Measurements from ENCODE around the gene RFX7.

The RFX7 gene

GRCh38 chr15:56042982-56043980, 200.4 kb downstream of the RFX7 start:
- no peaks in the 10 kb centered on the region for H3K36me3 ChIP-seq (ENCODE audit: control insufficient read depth in 5 of 5, insufficient read depth in 5 of 5, low read length in 5 of 5)
- H3K27me3 ChIP-seq (ENCODE audit: control insufficient read depth in 5 of 5, insufficient read depth in 4 of 5, low read length in 5 of 5) = no peaks in the 10 kb centered on the region
- no peaks in the 10 kb centered on the region for H3K9me3 ChIP-seq (ENCODE audit: control insufficient read depth in 5 of 5, low read length in 5 of 5)
- no peak overlapping the region for H3K9ac ChIP-seq (ENCODE audit: low read length in 5 of 5)
- H3K27ac ChIP-seq (ENCODE audit: low read depth, low read length) = no peak overlapping the region
- H3K4me3 ChIP-seq (ENCODE audit: low read depth in 1 of 5, low read length in 5 of 5) = peak overlapping the region in 1 of 5 donors; percentile 8
- H3K4me1 ChIP-seq (ENCODE audit: control insufficient read depth in 5 of 5, insufficient read depth in 5 of 5, low read length in 5 of 5) = peaks cover 0 to 7% (median 5%) of the 10 kb centered on the region in 5 donors

GRCh38 chr15:56042498-56042897, 201.2 kb downstream of the RFX7 start:
- H3K4me1 ChIP-seq (ENCODE audit: control insufficient read depth in 5 of 5, insufficient read depth in 5 of 5, low read length in 5 of 5) = peaks cover 0 to 7% (median 5%) of the 10 kb centered on the region in 5 donors
- H3K27ac ChIP-seq (ENCODE audit: low read depth, low read length) = no peak overlapping the region
- no peaks in the 10 kb centered on the region for H3K27me3 ChIP-seq (ENCODE audit: control insufficient read depth in 5 of 5, insufficient read depth in 4 of 5, low read length in 5 of 5)
- H3K4me3 ChIP-seq (ENCODE audit: low read depth in 1 of 5, low read length in 5 of 5) = no peak overlapping the region
- no peaks in the 10 kb centered on the region for H3K36me3 ChIP-seq (ENCODE audit: control insufficient read depth in 5 of 5, insufficient read depth in 5 of 5, low read length in 5 of 5)
- no peaks in the 10 kb centered on the region for H3K9me3 ChIP-seq (ENCODE audit: control insufficient read depth in 5 of 5, low read length in 5 of 5)
- H3K9ac ChIP-seq (ENCODE audit: low read length in 5 of 5) = no peak overlapping the region

DNA sequence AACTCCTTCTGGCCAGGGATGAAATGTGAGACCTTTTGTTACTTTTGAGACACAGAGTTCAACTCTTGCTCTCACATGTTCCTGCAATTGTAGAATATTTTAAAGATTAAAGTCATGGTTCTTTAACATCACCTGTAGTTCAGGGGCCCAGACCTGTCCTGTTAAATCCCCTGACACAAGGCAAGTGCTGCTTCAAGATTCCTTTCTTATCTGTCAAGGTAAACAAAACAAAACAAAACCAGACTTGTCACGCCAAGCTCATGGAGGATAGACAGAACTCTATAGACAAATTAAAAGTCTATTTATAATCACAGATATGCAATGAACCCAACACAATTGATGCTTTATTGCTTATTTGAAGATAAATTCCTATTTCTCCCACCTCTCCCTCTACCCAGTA, 201.6 kb downstream of the RFX7 start:
- H3K9me3 ChIP-seq (ENCODE audit: control insufficient read depth in 5 of 5, low read length in 5 of 5) = no peaks in the 10 kb centered on the region
- no peaks in the 10 kb centered on the region for H3K27me3 ChIP-seq (ENCODE audit: control insufficient read depth in 5 of 5, insufficient read depth in 4 of 5, low read length in 5 of 5)
- H3K9ac ChIP-seq (ENCODE audit: low read length in 5 of 5) = no peak overlapping the region
- H3K27ac ChIP-seq (ENCODE audit: low read depth, low read length) = no peak overlapping the region
- no peaks in the 10 kb centered on the region for H3K36me3 ChIP-seq (ENCODE audit: control insufficient read depth in 5 of 5, insufficient read depth in 5 of 5, low read length in 5 of 5)
- peaks cover 0 to 7% (median 5%) of the 10 kb centered on the region in 5 donors for H3K4me1 ChIP-seq (ENCODE audit: control insufficient read depth in 5 of 5, insufficient read depth in 5 of 5, low read length in 5 of 5)
- H3K4me3 ChIP-seq (ENCODE audit: low read depth in 1 of 5, low read length in 5 of 5) = no peak overlapping the region

DNA sequence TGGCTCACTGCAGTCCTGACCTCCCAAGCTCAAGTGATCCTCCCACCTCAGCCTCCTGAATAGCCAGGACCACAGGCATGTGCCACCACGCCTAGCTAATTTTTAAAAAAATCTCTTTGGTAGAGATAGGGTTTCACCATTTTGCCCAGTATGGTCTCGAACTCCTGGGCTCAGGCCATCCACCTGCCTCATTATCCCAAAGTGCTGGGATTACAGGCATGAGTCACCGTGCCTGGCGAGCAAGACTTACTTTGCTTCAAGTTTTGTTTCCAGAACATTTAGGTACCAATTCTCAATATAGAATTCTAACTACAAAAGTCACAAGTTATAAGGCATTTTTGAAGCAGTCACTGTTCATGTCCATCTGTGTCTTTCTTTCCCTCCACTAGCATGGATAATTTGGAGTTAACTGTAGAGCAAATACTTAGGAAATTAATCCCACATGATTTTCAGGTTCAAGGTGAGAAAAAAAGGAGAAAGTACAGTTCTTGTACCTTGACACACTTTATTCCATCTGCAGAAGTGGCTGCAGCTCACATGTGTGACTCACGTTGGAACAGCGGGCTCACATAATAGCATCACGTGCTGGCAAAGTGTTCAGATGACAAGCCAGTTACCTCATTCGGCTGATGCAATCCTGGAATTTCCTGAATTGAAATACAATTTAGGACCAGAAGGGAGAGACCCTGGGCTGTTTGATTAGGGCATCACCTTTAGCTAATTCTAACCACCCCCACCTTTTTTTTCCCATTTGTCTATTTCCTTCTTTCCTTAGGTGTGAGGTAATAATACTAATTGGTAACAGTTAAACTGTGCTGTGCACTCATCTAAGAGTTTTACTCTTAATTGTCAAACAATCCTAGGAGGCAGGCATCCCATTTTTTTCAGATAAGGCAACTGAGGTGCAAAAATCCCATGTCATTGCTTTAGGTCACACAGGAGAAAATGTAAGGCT, 203.3 kb downstream of the RFX7 start:
- Histone ChIP-seq H3K9me3 (ENCODE audit: control insufficient read depth in 5 of 5, low read length in 5 of 5) (no peaks in the 10 kb centered on the region), H3K9ac (ENCODE audit: low read length in 5 of 5) (no peak overlapping the region), H3K27ac (ENCODE audit: low read depth, low read length) (no peak overlapping the region), H3K36me3 (ENCODE audit: control insufficient read depth in 5 of 5, insufficient read depth in 5 of 5, low read length in 5 of 5) (no peaks in the 10 kb centered on the region), H3K4me3 (ENCODE audit: low read depth in 1 of 5, low read length in 5 of 5) (no peak overlapping the region), H3K4me1 (ENCODE audit: control insufficient read depth in 5 of 5, insufficient read depth in 5 of 5, low read length in 5 of 5) (peaks cover 0 to 7% (median 5%) of the 10 kb centered on the region in 5 donors), H3K27me3 (ENCODE audit: control insufficient read depth in 5 of 5, insufficient read depth in 4 of 5, low read length in 5 of 5) (no peaks in the 10 kb centered on the region)

GRCh38 chr15:56038707-56039106, 205.0 kb downstream of the RFX7 start:
- no peaks in the 10 kb centered on the region for H3K36me3 ChIP-seq (ENCODE audit: control insufficient read depth in 5 of 5, insufficient read depth in 5 of 5, low read length in 5 of 5)
- no peak overlapping the region for H3K9ac ChIP-seq (ENCODE audit: low read length in 5 of 5)
- no peak overlapping the region for H3K4me3 ChIP-seq (ENCODE audit: low read depth in 1 of 5, low read length in 5 of 5)
- no peaks in the 10 kb centered on the region for H3K9me3 ChIP-seq (ENCODE audit: control insufficient read depth in 5 of 5, low read length in 5 of 5)
- no peaks in the 10 kb centered on the region for H3K27me3 ChIP-seq (ENCODE audit: control insufficient read depth in 5 of 5, insufficient read depth in 4 of 5, low read length in 5 of 5)
- H3K27ac ChIP-seq (ENCODE audit: low read depth, low read length) = no peak overlapping the region
- H3K4me1 ChIP-seq (ENCODE audit: control insufficient read depth in 5 of 5, insufficient read depth in 5 of 5, low read length in 5 of 5) = peaks cover 0 to 7% (median 5%) of the 10 kb centered on the region in 5 donors

- H3K9me3 ChIP-seq (ENCODE audit: control insufficient read depth in 5 of 5, low read length in 5 of 5) = no peaks in the 10 kb centered on the region
- H3K9ac ChIP-seq (ENCODE audit: low read length in 5 of 5) = no peak overlapping the region
- no peaks in the 10 kb centered on the region for H3K27me3 ChIP-seq (ENCODE audit: control insufficient read depth in 5 of 5, insufficient read depth in 4 of 5, low read length in 5 of 5)
- no peak overlapping the region for H3K4me3 ChIP-seq (ENCODE audit: low read depth in 1 of 5, low read length in 5 of 5)
- H3K27ac ChIP-seq (ENCODE audit: low read depth, low read length) = no peak overlapping the region
- peaks cover 0 to 7% (median 5%) of the 10 kb centered on the region in 5 donors for H3K4me1 ChIP-seq (ENCODE audit: control insufficient read depth in 5 of 5, insufficient read depth in 5 of 5, low read length in 5 of 5)
- H3K36me3 ChIP-seq (ENCODE audit: control insufficient read depth in 5 of 5, insufficient read depth in 5 of 5, low read length in 5 of 5) = no peaks in the 10 kb centered on the region
Measured at GRCh38 chr15:56038015-56038414, 205.7 kb downstream of the RFX7 start.
